NAMALWA (cell line): ENCODE results near the gene CRACDL.

Source experiments
- DNase-seq: peaks from one replicate; pipeline ENCODE4 v3.0.0-alpha.2; 2015; ENCODE audit warnings: low spot score

CRACDL gene

GRCh38 chr2:98748292-98749065 is 187.5 kb downstream of the CRACDL start:
- DNase-seq, result no peak

GRCh38 chr2:98747888-98748287 is 188.1 kb downstream of the CRACDL start:
- DNase-seq, result no peak

- DNase-seq, result no peak
Measured at GRCh38 chr2:98746426-98746825, 189.6 kb downstream of the CRACDL start.

GRCh38 chr2:98744595-98744994 is 191.4 kb downstream of the CRACDL start:
- no peak for DNase-seq
